ENCODE measurements around the gene KCNH5.

KCNH5 gene

GRCh38 chr14:62670526-62670925 lies 374.7 kb downstream of the KCNH5 start:
- no peak for TF ChIP-seq CTCF (IDR thresholded peaks at IDR 0.05)

- TF ChIP-seq CTCF (IDR thresholded peaks at IDR 0.05) = no peak
Observed at GRCh38 chr14:62667421-62667914, 377.8 kb downstream of the KCNH5 start.

GRCh38 chr14:62665286-62665685 lies 380.0 kb downstream of the KCNH5 start:
- TF ChIP-seq CTCF (IDR thresholded peaks at IDR 0.05) = no peak

- no peak for TF ChIP-seq CTCF (IDR thresholded peaks at IDR 0.05)
Observed at GRCh38 chr14:62663456-62663821, 381.8 kb downstream of the KCNH5 start.

- no peak for TF ChIP-seq CTCF (IDR thresholded peaks at IDR 0.05)
Observed at GRCh38 chr14:62662811-62663455, 382.3 kb downstream of the KCNH5 start.

GRCh38 chr14:62661818-62662217 lies 383.4 kb downstream of the KCNH5 start:
- no peak for TF ChIP-seq CTCF (IDR thresholded peaks at IDR 0.05)

- no peak for TF ChIP-seq CTCF (IDR thresholded peaks at IDR 0.05)
Observed at GRCh38 chr14:62658631-62659030, 386.6 kb downstream of the KCNH5 start.

GRCh38 chr14:62657376-62657775 lies 387.9 kb downstream of the KCNH5 start:
- no peak for TF ChIP-seq CTCF (IDR thresholded peaks at IDR 0.05)
